ENCODE data around the gene SKAP2.

Gene SKAP2

GRCh38 chr7:26664735-26665416, 199.5 kb downstream of the SKAP2 start:
- no peak for DNase-seq (ENCODE audit: low spot score)

GRCh38 chr7:26664274-26664673, 200.1 kb downstream of the SKAP2 start:
- no peak for DNase-seq (ENCODE audit: low spot score)

GRCh38 chr7:26663874-26664273, 200.5 kb downstream of the SKAP2 start:
- DNase-seq (ENCODE audit: low spot score) = no peak

GRCh38 chr7:26662646-26663045, 201.7 kb downstream of the SKAP2 start:
- DNase-seq (ENCODE audit: low spot score) = no peak

GRCh38 chr7:26659121-26659520, 205.3 kb downstream of the SKAP2 start:
- DNase-seq (ENCODE audit: low spot score) = no peak

GRCh38 chr7:26658389-26659084, 205.9 kb downstream of the SKAP2 start:
- no peak for DNase-seq (ENCODE audit: low spot score)

- no peak for DNase-seq (ENCODE audit: low spot score)
These were observed 206.6 kb downstream of the SKAP2 start for GRCh38 chr7:26657686-26658388.

GRCh38 chr7:26657206-26657641, 207.2 kb downstream of the SKAP2 start:
- no peak for DNase-seq (ENCODE audit: low spot score)

GRCh38 chr7:26656735-26657134, 207.7 kb downstream of the SKAP2 start:
- DNase-seq (ENCODE audit: low spot score) = no peak

- DNase-seq (ENCODE audit: low spot score) = no peak
These were observed 208.6 kb downstream of the SKAP2 start for GRCh38 chr7:26655781-26656180.

GRCh38 chr7:26653430-26654399, 210.7 kb downstream of the SKAP2 start:
- DNase-seq (ENCODE audit: low spot score) = peak; percentile 12

- DNase-seq (ENCODE audit: low spot score) = no peak
These were observed 211.8 kb downstream of the SKAP2 start for GRCh38 chr7:26652401-26653100.

GRCh38 chr7:26650103-26650502, 214.3 kb downstream of the SKAP2 start:
- no peak for DNase-seq (ENCODE audit: low spot score)

GRCh38 chr7:26649388-26649787, 215.0 kb downstream of the SKAP2 start:
- DNase-seq (ENCODE audit: low spot score) = no peak

GRCh38 chr7:26648554-26648953, 215.8 kb downstream of the SKAP2 start:
- no peak for DNase-seq (ENCODE audit: low spot score)

GRCh38 chr7:26646336-26647048, 217.9 kb downstream of the SKAP2 start:
- no peak for DNase-seq (ENCODE audit: low spot score)

GRCh38 chr7:26645121-26645520, 219.3 kb downstream of the SKAP2 start:
- DNase-seq (ENCODE audit: low spot score) = no peak

- no peak for DNase-seq (ENCODE audit: low spot score)
These were observed 222.0 kb downstream of the SKAP2 start for GRCh38 chr7:26642416-26642815.

GRCh38 chr7:26639695-26640094, 224.7 kb downstream of the SKAP2 start:
- DNase-seq (ENCODE audit: low spot score) = no peak

- no peak for DNase-seq (ENCODE audit: low spot score)
These were observed 225.3 kb downstream of the SKAP2 start for GRCh38 chr7:26639111-26639510.

GRCh38 chr7:26638140-26638539, 226.2 kb downstream of the SKAP2 start:
- no peak for DNase-seq (ENCODE audit: low spot score)

Measured in iPS-NIHi11 (cell line).